ENCODE results near the gene UBE4B. TPM values are rescaled to one million over a fixed set of nuclear protein-coding genes. Genes with fewer than 3 reads are reported as not detected.

UBE4B gene
- total RNA-seq, 2 experiments from 2014 or later: 31.6 to 33.4 TPM

- no peaks in the 10 kb centered on the region for H3K9me3 Mint-ChIP-seq
- no peak overlapping the region for H3K4me3 Mint-ChIP-seq
- peaks cover 1% of the 10 kb centered on the region for H3K36me3 Mint-ChIP-seq
- H3K27me3 Mint-ChIP-seq: no peaks in the 10 kb centered on the region
- no peaks in the 10 kb centered on the region for H3K4me1 Mint-ChIP-seq
- POLR2A ChIA-PET: interaction anchor here (0.7 kb wide), 1 partner anchor 562 kb away, joined by 3 read pairs; no protein-coding TSS in a partner anchor
- H3K27ac Mint-ChIP-seq: no peak overlapping the region
- ATAC-seq (ENCODE audit: low read depth): no peak
- no peak for DNase-seq
Observed at GRCh38 chr1:10122926-10123325, 90.2 kb downstream of the UBE4B start.

DNA sequence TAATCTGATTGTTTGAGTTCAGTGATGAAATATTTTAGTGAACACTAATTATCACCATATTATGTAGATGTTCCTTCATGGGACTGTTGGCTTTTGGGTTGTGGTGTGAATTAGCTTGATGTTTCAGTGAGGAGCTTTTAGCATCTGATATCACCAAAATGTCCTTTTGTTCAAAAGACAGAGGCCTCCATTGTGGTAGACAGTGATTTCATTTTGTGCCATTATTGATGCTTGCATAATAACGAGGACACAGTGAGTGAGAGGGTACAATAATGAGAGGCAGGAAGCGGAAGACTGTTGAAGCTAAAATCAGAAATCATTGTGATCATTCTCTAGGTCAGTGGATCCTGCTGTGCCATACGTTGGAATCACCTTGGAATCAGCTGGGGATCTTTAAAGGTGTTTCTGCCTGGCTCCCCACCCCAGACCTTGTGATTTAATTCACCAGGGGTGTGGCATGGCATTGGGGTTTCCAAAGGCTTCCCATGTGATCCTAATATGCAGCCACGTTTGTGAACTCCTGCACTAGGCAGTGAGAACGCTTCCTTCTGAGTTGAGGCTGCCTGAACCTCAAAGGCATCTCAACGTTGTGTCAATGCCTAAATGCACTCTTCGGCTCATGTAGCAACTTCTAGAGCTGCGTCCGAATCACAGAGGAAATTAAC lies 95.5 kb downstream of the UBE4B start:
- ATAC-seq (ENCODE audit: low read depth) (no peak), DNase-seq (no peak)
- peaks cover 4% of the 10 kb centered on the region for H3K36me3 Mint-ChIP-seq
- POLR2A ChIA-PET: no interaction called here
- no peaks in the 10 kb centered on the region for H3K27me3 Mint-ChIP-seq
- H3K4me1 Mint-ChIP-seq: no peaks in the 10 kb centered on the region
- no peak overlapping the region for H3K4me3 Mint-ChIP-seq
- no peak overlapping the region for H3K27ac Mint-ChIP-seq
- no peaks in the 10 kb centered on the region for H3K9me3 Mint-ChIP-seq

DNA sequence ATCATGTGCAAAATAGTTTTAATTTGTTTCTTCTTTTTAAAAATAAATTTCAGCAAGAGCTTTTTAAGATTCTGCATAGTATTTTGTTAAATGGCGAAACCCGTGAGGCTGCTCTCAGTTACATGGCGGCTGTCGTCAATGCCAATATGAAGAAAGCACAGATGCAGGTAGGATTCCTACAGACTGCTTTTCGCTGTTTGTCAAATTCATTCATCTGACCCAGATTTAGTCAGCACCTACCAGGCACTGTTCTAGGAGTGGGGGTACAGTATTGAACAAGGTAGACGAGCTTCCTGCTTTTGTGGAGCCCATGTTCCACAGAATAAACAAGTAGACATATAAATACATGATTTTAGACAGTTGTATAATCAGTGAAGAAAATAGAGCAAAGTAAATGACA lies 99.6 kb downstream of the UBE4B start:
- no peak for ATAC-seq (ENCODE audit: low read depth)
- H3K36me3 Mint-ChIP-seq: peaks cover 6% of the 10 kb centered on the region
- H3K9me3 Mint-ChIP-seq: no peaks in the 10 kb centered on the region

GRCh38 chr1:10132852-10133251 lies 100.1 kb downstream of the UBE4B start:
- Mint-ChIP-seq H3K4me3 (no peak overlapping the region), H3K27me3 (no peaks in the 10 kb centered on the region), H3K36me3 (peaks cover 6% of the 10 kb centered on the region), H3K4me1 (no peaks in the 10 kb centered on the region), H3K27ac (no peak overlapping the region), H3K9me3 (no peaks in the 10 kb centered on the region)
- DNase-seq: no peak
- ATAC-seq (ENCODE audit: low read depth): no peak
- POLR2A ChIA-PET: no interaction called here

More for the DNA sequence above, 99.6 kb downstream of the UBE4B start:
- no peak for DNase-seq
- no peak overlapping the region for H3K4me3 Mint-ChIP-seq
- no peaks in the 10 kb centered on the region for H3K27me3 Mint-ChIP-seq
- H3K27ac Mint-ChIP-seq: no peak overlapping the region
- no peaks in the 10 kb centered on the region for H3K4me1 Mint-ChIP-seq
- POLR2A ChIA-PET: no interaction called here

- ATAC-seq (ENCODE audit: low read depth): no peak
- Mint-ChIP-seq H3K27me3 (no peaks in the 10 kb centered on the region), H3K27ac (no peak overlapping the region), H3K4me3 (no peak overlapping the region), H3K9me3 (no peaks in the 10 kb centered on the region), H3K4me1 (no peaks in the 10 kb centered on the region), H3K36me3 (peaks cover 3% of the 10 kb centered on the region)
- DNase-seq: no peak
- POLR2A ChIA-PET: no interaction called here
Observed at GRCh38 chr1:10140981-10141380, 108.2 kb downstream of the UBE4B start.

- Mint-ChIP-seq H3K4me1 (no peaks in the 10 kb centered on the region), H3K9me3 (no peaks in the 10 kb centered on the region), H3K27me3 (no peaks in the 10 kb centered on the region), H3K4me3 (no peak overlapping the region), H3K36me3 (peaks cover 1% of the 10 kb centered on the region), H3K27ac (no peak overlapping the region)
- no peak for ATAC-seq (ENCODE audit: low read depth)
- no peak for DNase-seq
- POLR2A ChIA-PET: no interaction called here
Observed at GRCh38 chr1:10143961-10144485, 111.3 kb downstream of the UBE4B start.

DNA sequence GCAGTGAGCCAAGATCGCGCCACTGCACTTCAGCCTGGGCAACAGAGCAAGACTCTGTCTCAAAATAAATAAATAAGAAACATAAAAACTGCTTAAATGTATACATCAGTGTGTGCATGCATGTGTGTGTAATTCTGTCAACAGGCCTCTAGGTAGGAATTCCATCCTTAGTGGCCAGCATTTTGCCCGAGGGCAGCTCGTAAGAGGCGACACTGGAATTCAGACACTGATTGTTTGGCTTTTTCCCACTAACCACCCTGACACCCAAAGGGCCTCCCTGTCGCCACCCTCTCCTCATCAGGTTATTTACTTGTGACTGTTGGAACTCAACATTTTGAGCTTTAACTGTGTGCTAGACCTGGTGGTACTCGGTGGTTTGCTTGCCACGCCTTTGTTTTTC lies 113.6 kb downstream of the UBE4B start:
- Mint-ChIP-seq H3K4me1 (peaks cover 1% of the 10 kb centered on the region), H3K36me3 (peaks cover 2% of the 10 kb centered on the region), H3K27ac (no peak overlapping the region), H3K27me3 (no peaks in the 10 kb centered on the region), H3K4me3 (no peak overlapping the region), H3K9me3 (no peaks in the 10 kb centered on the region)
- POLR2A ChIA-PET: no interaction called here
- DNase-seq (no peak), ATAC-seq (ENCODE audit: low read depth) (no peak)

DNA sequence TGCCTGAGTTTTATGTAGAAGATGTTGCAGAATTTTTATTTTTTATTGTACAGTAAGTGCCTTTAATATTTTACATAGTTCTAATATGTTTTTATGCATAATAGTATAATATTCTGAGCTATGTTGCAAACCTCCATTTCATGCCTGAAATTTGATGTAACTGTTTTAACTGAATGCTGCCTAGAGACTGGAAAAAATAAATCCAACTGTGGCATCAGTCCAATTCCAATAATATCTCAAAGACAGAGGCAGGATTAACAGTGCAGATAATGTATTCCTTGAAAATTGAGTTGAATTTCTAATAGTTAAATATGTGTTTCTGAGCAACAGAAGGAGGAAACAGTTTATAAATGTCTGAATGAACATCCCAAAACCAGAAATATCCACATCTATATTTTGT lies 116.5 kb downstream of the UBE4B start:
- Mint-ChIP-seq H3K27me3 (no peaks in the 10 kb centered on the region), H3K36me3 (peaks cover 2% of the 10 kb centered on the region), H3K27ac (no peak overlapping the region), H3K4me1 (peaks cover 1% of the 10 kb centered on the region), H3K9me3 (no peaks in the 10 kb centered on the region), H3K4me3 (no peak overlapping the region)
- DNase-seq (no peak), ATAC-seq (ENCODE audit: low read depth) (no peak)
- POLR2A ChIA-PET: no interaction called here

- Mint-ChIP-seq H3K27ac (no peak overlapping the region), H3K4me3 (no peak overlapping the region), H3K9me3 (no peaks in the 10 kb centered on the region), H3K36me3 (peaks cover 2% of the 10 kb centered on the region), H3K4me1 (peaks cover 4% of the 10 kb centered on the region), H3K27me3 (no peaks in the 10 kb centered on the region)
- peak; percentile 49 for DNase-seq
- POLR2A ChIA-PET: interaction anchor here (1.0 kb wide), 1 partner anchor 174 kb away, joined by 3 read pairs; no protein-coding TSS in a partner anchor
- ATAC-seq (ENCODE audit: low read depth): peak; percentile 39
Observed at GRCh38 chr1:10152709-10153284, 120.0 kb downstream of the UBE4B start.

DNA sequence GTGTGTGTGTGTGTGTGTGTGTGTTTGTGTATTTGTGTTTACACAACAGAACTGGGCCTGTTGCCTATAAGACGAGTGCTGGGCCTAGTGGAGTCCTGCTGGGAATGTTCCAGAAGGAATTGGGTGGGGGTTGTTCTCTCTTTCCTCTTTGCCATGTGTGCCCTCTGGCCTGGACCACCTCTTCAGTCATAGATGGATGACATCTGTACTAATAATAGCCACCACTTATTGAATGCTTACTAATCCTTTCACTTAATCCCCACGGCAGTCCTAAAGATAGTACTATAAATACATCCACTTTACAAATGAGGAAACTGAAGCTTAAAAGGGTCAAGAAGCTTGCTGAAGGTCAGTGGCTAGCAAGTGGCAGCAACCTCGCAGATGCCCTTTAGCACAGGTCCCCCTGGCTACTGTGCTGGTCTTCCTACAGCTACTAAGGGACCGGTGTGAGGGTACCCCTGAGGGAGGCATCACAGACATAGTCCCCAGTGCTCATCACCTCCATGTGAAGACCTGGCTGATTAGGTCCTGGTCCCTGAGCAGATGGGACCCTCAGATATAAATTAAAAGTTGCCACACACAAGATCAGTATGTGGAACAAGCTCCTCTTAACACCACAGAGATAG lies 122.4 kb downstream of the UBE4B start:
- POLR2A ChIA-PET: no interaction called here
- DNase-seq: no peak
- H3K27ac Mint-ChIP-seq: no peak overlapping the region
- no peaks in the 10 kb centered on the region for H3K27me3 Mint-ChIP-seq
- H3K9me3 Mint-ChIP-seq: no peaks in the 10 kb centered on the region
- no peak for ATAC-seq (ENCODE audit: low read depth)
- H3K36me3 Mint-ChIP-seq: peaks cover 4% of the 10 kb centered on the region
- H3K4me3 Mint-ChIP-seq: no peak overlapping the region
- H3K4me1 Mint-ChIP-seq: peaks cover 4% of the 10 kb centered on the region

- Mint-ChIP-seq H3K36me3 (peaks cover 8% of the 10 kb centered on the region), H3K4me3 (no peak overlapping the region), H3K4me1 (peaks cover 3% of the 10 kb centered on the region), H3K9me3 (no peaks in the 10 kb centered on the region), H3K27ac (no peak overlapping the region), H3K27me3 (no peaks in the 10 kb centered on the region)
- POLR2A ChIA-PET: no interaction called here
- DNase-seq (no peak), ATAC-seq (ENCODE audit: low read depth) (no peak)
Observed at GRCh38 chr1:10160173-10160572, 127.4 kb downstream of the UBE4B start.

DNA sequence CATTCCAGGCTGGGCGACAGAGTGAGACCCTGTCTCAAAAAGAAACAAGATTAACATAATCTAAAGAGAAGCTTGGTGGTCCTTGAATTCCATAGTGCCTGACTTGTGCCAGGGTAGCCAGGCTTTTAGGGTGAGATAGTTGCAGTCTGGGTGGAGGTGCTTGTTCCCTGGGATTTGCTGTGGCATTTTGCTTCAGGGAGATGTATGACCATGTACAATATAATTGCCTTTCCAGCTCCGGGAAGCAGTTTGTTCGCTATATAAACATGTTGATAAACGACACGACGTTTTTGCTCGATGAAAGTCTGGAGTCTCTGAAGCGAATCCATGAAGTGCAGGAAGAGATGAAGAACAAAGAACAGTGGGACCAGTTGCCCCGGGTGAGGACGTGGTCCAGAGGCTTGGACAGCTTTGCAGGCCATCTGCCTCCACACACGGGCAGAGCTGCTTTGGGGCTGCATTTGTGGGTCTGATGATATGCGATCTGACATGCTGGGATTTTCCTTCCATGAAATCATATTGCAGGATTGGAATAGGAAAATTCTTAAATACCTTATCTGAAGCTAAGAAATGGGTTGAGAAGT lies 128.2 kb downstream of the UBE4B start:
- Mint-ChIP-seq H3K9me3 (no peaks in the 10 kb centered on the region), H3K36me3 (peaks cover 11% of the 10 kb centered on the region), H3K4me1 (no peaks in the 10 kb centered on the region), H3K27ac (no peak overlapping the region), H3K4me3 (no peak overlapping the region), H3K27me3 (no peaks in the 10 kb centered on the region)
- no peak for ATAC-seq (ENCODE audit: low read depth)
- no peak for DNase-seq
- POLR2A ChIA-PET: no interaction called here

DNA sequence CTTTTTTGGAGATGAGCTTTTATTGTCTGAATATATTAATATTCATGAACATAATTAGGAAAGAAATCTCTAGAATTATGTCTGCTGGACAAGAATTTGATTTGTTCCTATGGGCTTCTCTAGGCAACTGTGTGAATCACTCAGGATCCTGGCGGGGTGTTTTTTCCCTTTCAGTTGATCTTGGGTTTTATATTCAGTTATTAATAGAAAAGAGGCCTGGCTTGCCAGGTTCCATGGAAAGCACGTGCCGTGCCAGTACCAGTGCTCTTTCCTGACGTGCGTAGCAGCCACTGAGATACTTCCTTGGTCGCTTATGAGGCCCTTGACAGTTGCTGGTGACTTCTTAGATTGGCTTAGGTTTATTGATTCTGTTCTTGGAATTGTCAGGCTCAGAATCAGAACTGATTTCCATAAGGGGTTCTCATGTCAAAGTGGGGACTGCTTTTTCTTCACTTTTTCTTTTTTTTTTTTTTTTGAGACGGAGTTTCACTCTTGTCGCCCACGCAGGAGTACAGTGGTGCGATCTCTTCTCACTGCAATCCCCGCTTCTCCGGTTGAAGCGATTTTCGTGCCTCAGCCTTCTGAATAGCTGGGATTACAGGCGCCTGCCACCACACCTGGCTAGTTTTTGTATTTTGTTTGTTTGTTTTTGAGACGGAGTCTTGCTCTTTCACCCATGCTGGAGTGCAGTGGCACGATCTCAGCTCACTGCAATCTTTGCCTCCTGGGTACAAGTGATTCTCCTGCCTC lies 129.0 kb downstream of the UBE4B start:
- Mint-ChIP-seq H3K4me3 (no peak overlapping the region), H3K36me3 (peaks cover 14% of the 10 kb centered on the region), H3K4me1 (no peaks in the 10 kb centered on the region), H3K27me3 (no peaks in the 10 kb centered on the region), H3K27ac (no peak overlapping the region), H3K9me3 (no peaks in the 10 kb centered on the region)
- POLR2A ChIA-PET: no interaction called here
- ATAC-seq (ENCODE audit: low read depth) (no peak), DNase-seq (no peak)
